ENCODE data around the gene EIF6. TPM values are rescaled to one million over a fixed set of nuclear protein-coding genes. Genes with fewer than 3 reads are reported as not detected.

The EIF6 gene
- total and polyA plus RNA-seq, 4 donors = 60.8 to 160 (median 106) TPM

GRCh38 chr20:35311822-35312221 is 27.2 kb upstream of the EIF6 start:
- Histone ChIP-seq H3K27ac (ENCODE audit: low read depth in 1 of 2, low read length in 2 of 2) (no peak overlapping the region), H3K4me1 (ENCODE audit: control insufficient read depth in 4 of 4, insufficient read depth in 4 of 4, low read length in 3 of 4) (peaks cover 2 to 18% (median 16%) of the 10 kb centered on the region in 4 donors), H3K4me3 (ENCODE audit: low read depth in 1 of 3, low read length in 3 of 3) (no peak overlapping the region), H3K36me3 (ENCODE audit: control insufficient read depth in 4 of 4, insufficient read depth in 3 of 4, low read depth in 1 of 4, low read length in 3 of 4) (peaks cover 0 to 4% (median 0%) of the 10 kb centered on the region in 4 donors), H3K9ac (ENCODE audit: low read depth in 1 of 2, low read length in 2 of 2) (no peak overlapping the region), H3K27me3 (ENCODE audit: control insufficient read depth in 4 of 4, insufficient read depth in 4 of 4, low read length in 3 of 4) (no peaks in the 10 kb centered on the region), H3K9me3 (ENCODE audit: control insufficient read depth in 4 of 4, low read length in 3 of 4) (no peaks in the 10 kb centered on the region)
- 94% methylated on average over 5 of the region's 5 CpGs for WGBS
- DNase-seq (ENCODE audit: low spot score) = no peak
- TF ChIP-seq EGR1 (IDR thresholded peaks at IDR 0.05; ENCODE audit: low read depth in 2 of 2) (no peak), JUND (IDR thresholded peaks at IDR 0.05) (no peak), YY1 (IDR thresholded peaks at IDR 0.05) (no peak), MAX (IDR thresholded peaks at IDR 0.05) (no peak), RAD21 (IDR thresholded peaks at IDR 0.05) (no peak), HNF4G (IDR thresholded peaks at IDR 0.05) (no peak)
- TF ChIP-seq, protein P1, sequence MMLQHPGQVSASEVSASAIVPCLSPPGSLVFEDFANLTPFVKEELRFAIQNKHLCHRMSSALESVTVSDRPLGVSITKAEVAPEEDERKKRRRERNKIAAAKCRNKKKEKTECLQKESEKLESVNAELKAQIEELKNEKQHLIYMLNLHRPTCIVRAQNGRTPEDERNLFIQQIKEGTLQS (IDR thresholded peaks at IDR 0.05) = no peak

- H3K36me3 ChIP-seq (ENCODE audit: control insufficient read depth in 4 of 4, insufficient read depth in 3 of 4, low read depth in 1 of 4, low read length in 3 of 4) = peaks cover 0 to 4% (median 0%) of the 10 kb centered on the region in 4 donors
- TF ChIP-seq, protein P2, sequence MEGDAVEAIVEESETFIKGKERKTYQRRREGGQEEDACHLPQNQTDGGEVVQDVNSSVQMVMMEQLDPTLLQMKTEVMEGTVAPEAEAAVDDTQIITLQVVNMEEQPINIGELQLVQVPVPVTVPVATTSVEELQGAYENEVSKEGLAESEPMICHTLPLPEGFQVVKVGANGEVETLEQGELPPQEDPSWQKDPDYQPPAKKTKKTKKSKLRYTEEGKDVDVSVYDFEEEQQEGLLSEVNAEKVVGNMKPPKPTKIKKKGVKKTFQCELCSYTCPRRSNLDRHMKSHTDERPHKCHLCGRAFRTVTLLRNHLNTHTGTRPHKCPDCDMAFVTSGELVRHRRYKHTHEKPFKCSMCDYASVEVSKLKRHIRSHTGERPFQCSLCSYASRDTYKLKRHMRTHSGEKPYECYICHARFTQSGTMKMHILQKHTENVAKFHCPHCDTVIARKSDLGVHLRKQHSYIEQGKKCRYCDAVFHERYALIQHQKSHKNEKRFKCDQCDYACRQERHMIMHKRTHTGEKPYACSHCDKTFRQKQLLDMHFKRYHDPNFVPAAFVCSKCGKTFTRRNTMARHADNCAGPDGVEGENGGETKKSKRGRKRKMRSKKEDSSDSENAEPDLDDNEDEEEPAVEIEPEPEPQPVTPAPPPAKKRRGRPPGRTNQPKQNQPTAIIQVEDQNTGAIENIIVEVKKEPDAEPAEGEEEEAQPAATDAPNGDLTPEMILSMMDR (IDR thresholded peaks at IDR 0.05; ENCODE audit: low read depth, low read length, missing input control) = no peak
- TF ChIP-seq, protein P1 (IDR thresholded peaks at IDR 0.05) = no peak
- no peak for TF ChIP-seq MAX (IDR thresholded peaks at IDR 0.05)
- TF ChIP-seq HNF4A (conservative IDR thresholded peaks at IDR 0.05) = no peak
- TF ChIP-seq, protein P3, sequence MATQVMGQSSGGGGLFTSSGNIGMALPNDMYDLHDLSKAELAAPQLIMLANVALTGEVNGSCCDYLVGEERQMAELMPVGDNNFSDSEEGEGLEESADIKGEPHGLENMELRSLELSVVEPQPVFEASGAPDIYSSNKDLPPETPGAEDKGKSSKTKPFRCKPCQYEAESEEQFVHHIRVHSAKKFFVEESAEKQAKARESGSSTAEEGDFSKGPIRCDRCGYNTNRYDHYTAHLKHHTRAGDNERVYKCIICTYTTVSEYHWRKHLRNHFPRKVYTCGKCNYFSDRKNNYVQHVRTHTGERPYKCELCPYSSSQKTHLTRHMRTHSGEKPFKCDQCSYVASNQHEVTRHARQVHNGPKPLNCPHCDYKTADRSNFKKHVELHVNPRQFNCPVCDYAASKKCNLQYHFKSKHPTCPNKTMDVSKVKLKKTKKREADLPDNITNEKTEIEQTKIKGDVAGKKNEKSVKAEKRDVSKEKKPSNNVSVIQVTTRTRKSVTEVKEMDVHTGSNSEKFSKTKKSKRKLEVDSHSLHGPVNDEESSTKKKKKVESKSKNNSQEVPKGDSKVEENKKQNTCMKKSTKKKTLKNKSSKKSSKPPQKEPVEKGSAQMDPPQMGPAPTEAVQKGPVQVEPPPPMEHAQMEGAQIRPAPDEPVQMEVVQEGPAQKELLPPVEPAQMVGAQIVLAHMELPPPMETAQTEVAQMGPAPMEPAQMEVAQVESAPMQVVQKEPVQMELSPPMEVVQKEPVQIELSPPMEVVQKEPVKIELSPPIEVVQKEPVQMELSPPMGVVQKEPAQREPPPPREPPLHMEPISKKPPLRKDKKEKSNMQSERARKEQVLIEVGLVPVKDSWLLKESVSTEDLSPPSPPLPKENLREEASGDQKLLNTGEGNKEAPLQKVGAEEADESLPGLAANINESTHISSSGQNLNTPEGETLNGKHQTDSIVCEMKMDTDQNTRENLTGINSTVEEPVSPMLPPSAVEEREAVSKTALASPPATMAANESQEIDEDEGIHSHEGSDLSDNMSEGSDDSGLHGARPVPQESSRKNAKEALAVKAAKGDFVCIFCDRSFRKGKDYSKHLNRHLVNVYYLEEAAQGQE (IDR thresholded peaks at IDR 0.05) = no peak
- TF ChIP-seq EGR1 (IDR thresholded peaks at IDR 0.05; ENCODE audit: low read depth in 2 of 2) = no peak
- no peak for TF ChIP-seq NR2F2 (IDR thresholded peaks at IDR 0.05)
- no peak for TF ChIP-seq JUND (IDR thresholded peaks at IDR 0.05)
- whole genome bisulfite sequencing = 94% methylated on average over 2 of the region's 2 CpGs
- H3K4me3 ChIP-seq (ENCODE audit: low read depth in 1 of 3, low read length in 3 of 3) = no peak overlapping the region
- no peaks in the 10 kb centered on the region for H3K27me3 ChIP-seq (ENCODE audit: control insufficient read depth in 4 of 4, insufficient read depth in 4 of 4, low read length in 3 of 4)
- H3K9ac ChIP-seq (ENCODE audit: low read depth in 1 of 2, low read length in 2 of 2) = no peak overlapping the region
- H3K4me1 ChIP-seq (ENCODE audit: control insufficient read depth in 4 of 4, insufficient read depth in 4 of 4, low read length in 3 of 4) = peaks cover 2 to 18% (median 16%) of the 10 kb centered on the region in 4 donors
- H3K27ac ChIP-seq (ENCODE audit: low read depth in 1 of 2, low read length in 2 of 2) = no peak overlapping the region
- no peaks in the 10 kb centered on the region for H3K9me3 ChIP-seq (ENCODE audit: control insufficient read depth in 4 of 4, low read length in 3 of 4)
- DNase-seq (ENCODE audit: low spot score) = no peak
Observed at GRCh38 chr20:35311409-35311808, 26.8 kb upstream of the EIF6 start.

Data from liver (tissue), 9 donors.